ENCODE measurements around the gene CGNL1. TPM values are rescaled to one million over a fixed set of nuclear protein-coding genes. Genes with fewer than 3 reads are reported as not detected.
A peak's percentile ranks its signal among the peaks of the same experiment; 100 is the strongest.

Gene CGNL1
- total and polyA plus RNA-seq, 5 donors from 2014 or later = not detected

DNA sequence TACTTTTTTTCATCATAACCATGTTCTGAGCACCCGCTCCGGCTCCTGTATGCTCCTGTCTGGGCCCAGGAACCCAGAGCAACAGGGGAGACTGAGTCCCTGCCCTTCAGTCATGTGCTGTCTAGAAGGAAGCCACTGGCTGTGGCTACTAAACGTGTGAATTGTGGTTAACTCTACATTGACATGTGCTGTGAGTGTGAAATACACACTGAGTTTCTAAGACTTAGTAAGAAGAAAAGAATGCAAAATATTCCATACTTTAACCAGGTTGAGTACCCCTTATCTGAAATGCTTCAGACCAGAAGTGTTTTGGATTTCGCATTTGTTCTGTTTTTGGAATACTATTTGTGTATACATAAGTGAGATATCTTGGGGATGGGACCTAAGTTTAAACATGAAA lies 42.8 kb upstream of the CGNL1 start:
- Mint-ChIP-seq H3K36me3 (no peaks in the 10 kb centered on the region), H3K4me1 (no peaks in the 10 kb centered on the region), H3K27me3 (peaks cover 17% of the 10 kb centered on the region), H3K4me3 (no peak overlapping the region), H3K9me3 (no peaks in the 10 kb centered on the region), H3K27ac (no peak overlapping the region)
- no peak overlapping the region for H3K27ac ChIP-seq (ENCODE audit: insufficient read depth, low read length, poor library complexity, severe bottlenecking)
- no peaks in the 10 kb centered on the region for H3K36me3 ChIP-seq (ENCODE audit: control insufficient read depth, insufficient read depth, low read length)
- H3K27me3 ChIP-seq (ENCODE audit: control insufficient read depth, insufficient read depth, low read length) = no peaks in the 10 kb centered on the region
- no peak for DNase-seq
- H3K4me3 ChIP-seq (ENCODE audit: low read depth, low read length) = no peak overlapping the region
- ATAC-seq (ENCODE audit: low read depth in 2 of 2) = no peak
- no peaks in the 10 kb centered on the region for H3K4me1 ChIP-seq (ENCODE audit: control insufficient read depth, insufficient read depth, low read length, poor library complexity, severe bottlenecking)
- no peaks in the 10 kb centered on the region for H3K9me3 ChIP-seq (ENCODE audit: control insufficient read depth in 2 of 2, low read length in 2 of 2)

DNA sequence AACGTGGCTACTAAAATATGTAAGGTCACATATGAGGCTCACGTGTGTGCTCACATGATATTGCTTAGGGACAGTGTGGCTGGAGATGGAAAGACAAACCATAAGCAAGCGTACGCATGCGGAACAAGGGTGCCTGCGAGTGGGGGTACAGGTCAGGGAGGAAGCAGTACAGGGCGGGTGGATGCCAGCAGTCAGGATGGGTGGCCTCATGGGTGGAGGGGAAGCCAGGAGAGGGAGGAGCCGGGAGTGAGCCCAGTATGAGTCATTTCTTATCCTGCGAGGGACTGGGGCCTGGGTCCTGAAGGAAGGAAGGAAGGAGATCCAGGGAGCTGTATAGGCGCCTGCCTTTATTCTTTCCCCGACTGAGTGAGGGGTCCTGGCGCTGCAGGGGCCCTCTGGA lies 42.0 kb upstream of the CGNL1 start:
- H3K27ac Mint-ChIP-seq = no peak overlapping the region
- H3K4me1 ChIP-seq (ENCODE audit: control insufficient read depth, insufficient read depth, low read length, poor library complexity, severe bottlenecking) = no peaks in the 10 kb centered on the region
- H3K9me3 Mint-ChIP-seq = no peaks in the 10 kb centered on the region
- H3K36me3 Mint-ChIP-seq = no peaks in the 10 kb centered on the region
- H3K27me3 ChIP-seq (ENCODE audit: control insufficient read depth, insufficient read depth, low read length) = no peaks in the 10 kb centered on the region
- no peak overlapping the region for H3K4me3 Mint-ChIP-seq
- H3K4me3 ChIP-seq (ENCODE audit: low read depth, low read length) = no peak overlapping the region
- no peaks in the 10 kb centered on the region for H3K4me1 Mint-ChIP-seq
- H3K27ac ChIP-seq (ENCODE audit: insufficient read depth, low read length, poor library complexity, severe bottlenecking) = no peak overlapping the region
- H3K36me3 ChIP-seq (ENCODE audit: control insufficient read depth, insufficient read depth, low read length) = no peaks in the 10 kb centered on the region
- ATAC-seq (ENCODE audit: low read depth in 2 of 2) (no peak), DNase-seq (no peak)
- no peaks in the 10 kb centered on the region for H3K9me3 ChIP-seq (ENCODE audit: control insufficient read depth in 2 of 2, low read length in 2 of 2)
- H3K27me3 Mint-ChIP-seq = peaks cover 16% of the 10 kb centered on the region

DNA sequence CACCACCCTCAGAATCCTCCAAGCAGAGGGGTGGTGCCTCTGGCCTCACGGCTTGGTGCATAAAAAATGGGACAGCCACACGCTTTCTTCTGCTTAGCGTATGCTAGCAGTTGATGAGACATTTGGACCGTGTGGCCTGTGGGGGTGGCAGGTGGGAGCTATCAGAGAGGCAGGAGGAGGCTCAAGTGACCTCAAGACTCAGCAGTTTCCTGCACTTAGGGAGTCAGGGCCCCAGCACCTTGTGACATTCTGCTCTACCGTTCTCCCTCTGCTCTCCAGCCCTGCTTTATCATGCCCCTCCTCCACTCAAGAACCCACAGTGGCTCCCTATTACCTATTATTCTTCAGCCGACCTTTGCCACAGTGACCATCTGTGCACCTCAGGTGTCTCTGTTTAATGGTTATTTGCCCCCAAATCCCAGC lies 41.0 kb upstream of the CGNL1 start:
- H3K9me3 ChIP-seq (ENCODE audit: control insufficient read depth in 2 of 2, low read length in 2 of 2) = no peaks in the 10 kb centered on the region
- H3K4me1 ChIP-seq (ENCODE audit: control insufficient read depth, insufficient read depth, low read length, poor library complexity, severe bottlenecking) = no peaks in the 10 kb centered on the region
- Mint-ChIP-seq H3K4me3 (no peak overlapping the region), H3K9me3 (no peaks in the 10 kb centered on the region), H3K4me1 (no peaks in the 10 kb centered on the region), H3K36me3 (no peaks in the 10 kb centered on the region), H3K27me3 (peaks cover 10% of the 10 kb centered on the region), H3K27ac (no peak overlapping the region)
- H3K27me3 ChIP-seq (ENCODE audit: control insufficient read depth, insufficient read depth, low read length) = no peaks in the 10 kb centered on the region
- ATAC-seq (ENCODE audit: low read depth in 2 of 2) (no peak), DNase-seq (no peak)
- no peaks in the 10 kb centered on the region for H3K36me3 ChIP-seq (ENCODE audit: control insufficient read depth, insufficient read depth, low read length)
- no peak overlapping the region for H3K4me3 ChIP-seq (ENCODE audit: low read depth, low read length)
- no peak overlapping the region for H3K27ac ChIP-seq (ENCODE audit: insufficient read depth, low read length, poor library complexity, severe bottlenecking)

DNA sequence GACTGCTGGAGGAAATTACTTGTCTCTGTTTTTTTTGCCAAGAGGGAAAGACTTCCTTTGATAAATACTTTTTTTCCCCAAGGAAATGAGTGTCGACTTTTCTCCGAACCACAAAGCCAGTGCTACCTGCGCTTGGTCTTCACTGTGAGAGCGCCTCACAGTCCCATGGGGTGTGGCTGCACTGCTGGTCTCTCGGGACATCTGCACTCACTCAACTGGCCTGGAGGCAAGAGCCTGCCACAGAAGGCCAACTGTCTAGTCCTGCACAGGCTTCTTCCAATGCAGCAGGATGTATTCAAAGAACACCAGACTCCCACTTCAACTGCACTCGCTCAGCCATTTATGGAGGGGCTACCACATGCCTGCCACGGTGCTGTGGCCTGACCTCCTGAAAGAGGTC lies 40.6 kb upstream of the CGNL1 start:
- no peaks in the 10 kb centered on the region for H3K27me3 ChIP-seq (ENCODE audit: control insufficient read depth, insufficient read depth, low read length)
- H3K4me1 Mint-ChIP-seq = no peaks in the 10 kb centered on the region
- no peaks in the 10 kb centered on the region for H3K36me3 ChIP-seq (ENCODE audit: control insufficient read depth, insufficient read depth, low read length)
- peaks cover 14% of the 10 kb centered on the region for H3K27me3 Mint-ChIP-seq
- no peaks in the 10 kb centered on the region for H3K9me3 Mint-ChIP-seq
- ATAC-seq (ENCODE audit: low read depth in 2 of 2) (no peak), DNase-seq (no peak)
- H3K4me1 ChIP-seq (ENCODE audit: control insufficient read depth, insufficient read depth, low read length, poor library complexity, severe bottlenecking) = no peaks in the 10 kb centered on the region
- no peak overlapping the region for H3K27ac ChIP-seq (ENCODE audit: insufficient read depth, low read length, poor library complexity, severe bottlenecking)
- H3K9me3 ChIP-seq (ENCODE audit: control insufficient read depth in 2 of 2, low read length in 2 of 2) = no peaks in the 10 kb centered on the region
- H3K36me3 Mint-ChIP-seq = no peaks in the 10 kb centered on the region
- H3K4me3 ChIP-seq (ENCODE audit: low read depth, low read length) = no peak overlapping the region
- no peak overlapping the region for H3K4me3 Mint-ChIP-seq
- H3K27ac Mint-ChIP-seq = no peak overlapping the region

DNA sequence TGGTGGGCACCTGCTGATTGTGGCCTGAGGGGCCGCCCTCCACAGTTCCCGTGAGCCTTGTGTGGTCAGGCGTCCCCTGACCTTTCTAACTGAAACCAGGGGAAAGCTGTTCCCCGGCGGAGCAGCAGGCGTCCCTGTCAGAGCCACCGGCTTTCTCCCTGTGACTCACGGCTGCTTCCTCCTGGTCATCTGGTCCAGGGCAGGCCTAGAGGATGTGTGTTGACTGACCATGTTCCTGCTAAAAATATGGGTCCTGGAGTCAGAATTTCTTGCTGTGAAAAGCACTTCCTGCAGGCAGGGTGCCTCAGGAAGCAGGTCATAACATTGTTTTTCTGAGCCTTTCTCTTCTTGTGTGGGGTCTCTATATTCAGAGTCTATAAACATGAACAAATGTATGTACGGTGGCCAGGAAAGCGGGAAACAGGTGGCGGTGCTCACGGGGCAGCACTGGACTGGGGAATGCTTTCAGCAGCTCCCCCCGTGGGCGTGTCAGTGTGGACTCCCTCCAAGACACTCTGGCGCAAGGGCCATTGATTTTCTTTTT lies 38.4 kb upstream of the CGNL1 start:
- H3K4me1 Mint-ChIP-seq = no peaks in the 10 kb centered on the region
- Histone ChIP-seq H3K36me3 (ENCODE audit: control insufficient read depth, insufficient read depth, low read length) (no peaks in the 10 kb centered on the region), H3K27me3 (ENCODE audit: control insufficient read depth, insufficient read depth, low read length) (no peaks in the 10 kb centered on the region), H3K4me3 (ENCODE audit: low read depth, low read length) (no peak overlapping the region), H3K27ac (ENCODE audit: insufficient read depth, low read length, poor library complexity, severe bottlenecking) (no peak overlapping the region), H3K4me1 (ENCODE audit: control insufficient read depth, insufficient read depth, low read length, poor library complexity, severe bottlenecking) (no peaks in the 10 kb centered on the region), H3K9me3 (ENCODE audit: control insufficient read depth in 2 of 2, low read length in 2 of 2) (no peaks in the 10 kb centered on the region)
- ATAC-seq (ENCODE audit: low read depth in 2 of 2) = no peak
- no peak overlapping the region for H3K27ac Mint-ChIP-seq
- peaks cover 17% of the 10 kb centered on the region for H3K27me3 Mint-ChIP-seq
- H3K9me3 Mint-ChIP-seq = no peaks in the 10 kb centered on the region
- no peak overlapping the region for H3K4me3 Mint-ChIP-seq
- no peaks in the 10 kb centered on the region for H3K36me3 Mint-ChIP-seq
- no peak for DNase-seq

DNA sequence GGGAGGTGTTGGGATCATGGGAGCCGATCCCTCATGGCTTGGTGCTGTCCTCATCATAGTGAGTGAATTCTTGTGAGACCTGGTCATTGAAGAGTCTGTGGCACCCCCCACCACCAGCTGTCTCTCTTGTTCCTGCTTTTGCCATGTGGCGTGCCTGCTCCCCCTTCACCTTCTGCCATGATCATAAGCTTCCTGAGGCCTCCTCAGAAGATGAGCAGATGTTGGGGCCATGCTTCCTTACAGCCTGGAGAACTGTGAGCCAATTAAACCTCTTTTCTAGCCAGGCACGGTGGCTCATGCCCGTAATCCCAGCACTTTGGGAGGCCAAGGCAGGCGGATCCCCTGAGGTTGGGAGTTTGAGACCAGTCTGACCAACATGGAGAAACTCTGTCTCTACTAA lies 37.0 kb upstream of the CGNL1 start:
- no peaks in the 10 kb centered on the region for H3K4me1 Mint-ChIP-seq
- H3K36me3 Mint-ChIP-seq = no peaks in the 10 kb centered on the region
- H3K27ac Mint-ChIP-seq = no peak overlapping the region
- H3K27me3 Mint-ChIP-seq = peaks cover 12% of the 10 kb centered on the region
- Histone ChIP-seq H3K27me3 (ENCODE audit: control insufficient read depth, insufficient read depth, low read length) (no peaks in the 10 kb centered on the region), H3K36me3 (ENCODE audit: control insufficient read depth, insufficient read depth, low read length) (no peaks in the 10 kb centered on the region), H3K4me1 (ENCODE audit: control insufficient read depth, insufficient read depth, low read length, poor library complexity, severe bottlenecking) (no peaks in the 10 kb centered on the region), H3K27ac (ENCODE audit: insufficient read depth, low read length, poor library complexity, severe bottlenecking) (no peak overlapping the region), H3K9me3 (ENCODE audit: control insufficient read depth in 2 of 2, low read length in 2 of 2) (no peaks in the 10 kb centered on the region), H3K4me3 (ENCODE audit: low read depth, low read length) (no peak overlapping the region)
- ATAC-seq (ENCODE audit: low read depth in 2 of 2) (no peak), DNase-seq (no peak)
- no peak overlapping the region for H3K4me3 Mint-ChIP-seq
- no peaks in the 10 kb centered on the region for H3K9me3 Mint-ChIP-seq

DNA sequence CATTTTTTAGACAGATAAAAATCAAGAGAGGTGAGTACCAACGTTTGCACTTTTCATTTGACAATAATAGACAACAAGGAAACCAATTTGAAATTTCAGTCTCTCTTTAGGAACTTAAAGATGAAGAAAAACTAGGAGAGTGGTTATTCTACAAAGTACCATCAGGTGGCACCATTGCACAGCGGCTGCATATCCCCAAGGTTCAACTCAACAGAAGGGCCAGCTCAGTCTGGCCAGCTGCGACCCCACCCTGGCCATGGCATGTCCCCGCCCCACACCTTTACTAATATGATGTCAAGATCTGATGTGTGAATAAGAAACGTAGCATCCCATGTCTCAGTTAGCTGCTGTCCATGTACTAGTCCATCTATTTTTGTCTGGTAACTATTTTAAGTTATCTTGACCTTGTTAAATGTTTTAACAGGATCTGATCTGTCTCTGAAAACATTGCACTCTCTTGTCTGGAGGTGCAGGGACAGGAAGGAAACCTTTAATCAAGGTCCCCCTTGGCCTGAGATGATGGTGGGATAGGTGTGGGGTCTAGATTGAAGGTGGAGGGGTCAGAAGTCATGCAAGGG lies 35.5 kb upstream of the CGNL1 start:
- no peaks in the 10 kb centered on the region for H3K4me1 Mint-ChIP-seq
- peaks cover 0 to 1% (median 0%) of the 10 kb centered on the region in 7 donors for H3K9me3 Mint-ChIP-seq
- H3K27ac Mint-ChIP-seq = no peak overlapping the region
- Histone ChIP-seq H3K9me3 (ENCODE audit: control insufficient read depth in 2 of 2, low read length in 2 of 2) (no peaks in the 10 kb centered on the region), H3K36me3 (ENCODE audit: control insufficient read depth, insufficient read depth, low read length) (no peaks in the 10 kb centered on the region), H3K27me3 (ENCODE audit: control insufficient read depth, insufficient read depth, low read length) (no peaks in the 10 kb centered on the region), H3K27ac (ENCODE audit: insufficient read depth, low read length, poor library complexity, severe bottlenecking) (no peak overlapping the region), H3K4me1 (ENCODE audit: control insufficient read depth, insufficient read depth, low read length, poor library complexity, severe bottlenecking) (no peaks in the 10 kb centered on the region), H3K4me3 (ENCODE audit: low read depth, low read length) (no peak overlapping the region)
- DNase-seq (peak in 2 of 3 donors; percentile 15 to 52), ATAC-seq (ENCODE audit: low read depth in 2 of 2) (peak in 1 of 2 donors; percentile 52)
- H3K4me3 Mint-ChIP-seq = no peak overlapping the region
- H3K36me3 Mint-ChIP-seq = no peaks in the 10 kb centered on the region
- peaks cover 8% of the 10 kb centered on the region for H3K27me3 Mint-ChIP-seq

DNA sequence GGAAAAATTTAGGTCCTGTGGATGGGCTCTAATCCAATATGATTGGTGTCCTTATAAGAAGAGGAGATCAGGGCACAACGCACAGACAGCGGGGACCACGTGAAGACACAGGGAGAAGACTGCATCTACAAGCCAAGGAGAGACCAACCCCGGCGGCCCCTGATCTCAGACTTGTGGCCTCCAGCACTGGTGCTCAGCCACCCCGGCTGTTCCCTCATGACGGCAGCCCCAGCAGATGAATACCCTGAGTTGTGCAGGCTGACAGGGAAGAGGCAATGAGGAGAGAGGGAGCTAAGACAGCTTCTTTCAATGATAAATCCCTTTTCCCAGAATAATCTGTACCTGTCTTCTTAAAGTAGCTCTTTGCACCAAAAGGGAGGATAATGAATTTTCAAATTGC lies 33.3 kb upstream of the CGNL1 start:
- Histone ChIP-seq H3K27ac (ENCODE audit: insufficient read depth, low read length, poor library complexity, severe bottlenecking) (no peak overlapping the region), H3K4me3 (ENCODE audit: low read depth, low read length) (no peak overlapping the region), H3K9me3 (ENCODE audit: control insufficient read depth in 2 of 2, low read length in 2 of 2) (no peaks in the 10 kb centered on the region), H3K27me3 (ENCODE audit: control insufficient read depth, insufficient read depth, low read length) (no peaks in the 10 kb centered on the region), H3K36me3 (ENCODE audit: control insufficient read depth, insufficient read depth, low read length) (no peaks in the 10 kb centered on the region), H3K4me1 (ENCODE audit: control insufficient read depth, insufficient read depth, low read length, poor library complexity, severe bottlenecking) (no peaks in the 10 kb centered on the region)
- no peaks in the 10 kb centered on the region for H3K36me3 Mint-ChIP-seq
- no peaks in the 10 kb centered on the region for H3K4me1 Mint-ChIP-seq
- peaks cover 8% of the 10 kb centered on the region for H3K27me3 Mint-ChIP-seq
- H3K4me3 Mint-ChIP-seq = no peak overlapping the region
- H3K9me3 Mint-ChIP-seq = peaks cover 0 to 1% (median 0%) of the 10 kb centered on the region in 7 donors
- no peak for ATAC-seq (ENCODE audit: low read depth in 2 of 2)
- H3K27ac Mint-ChIP-seq = no peak overlapping the region
- DNase-seq = no peak
